H1 (cell line): ENCODE results near the gene CCDC33.

ENCODE experiments used
- EP300 ChIP-seq, 2 experiments: IDR thresholded peaks; 1 replicate in 1 of 2; 2 replicates in 1 of 2; pipeline ENCODE4 v1.6.1; 2011 to 2012; ENCODE audit warnings: low read depth in 2 of 2, low read length in 2 of 2, mild to moderate bottlenecking in 2 of 2, borderline replicate concordance in 1 of 2, inconsistent platforms in 1 of 2, moderate library complexity in 1 of 2
- EZH2 ChIP-seq: fragments of 200-600 bp; sonication (generic); IDR thresholded peaks from 2 replicates; pipeline ENCODE4 v1.7.1; 2012; ENCODE audit warnings: low read depth, mild to moderate bottlenecking, moderate library complexity, low read length, inconsistent platforms; ENCODE audit not compliant: severe bottlenecking
- KDM1A ChIP-seq: fragments of 200-600, 300-600 bp; sonication (generic); IDR thresholded peaks from 2 replicates; pipeline ENCODE4 v1.7.1; 2016; ENCODE audit warnings: mild to moderate bottlenecking, low read length, borderline replicate concordance
- POU5F1 ChIP-seq: IDR thresholded peaks from 2 replicates; pipeline ENCODE4 v1.6.1; 2011; ENCODE audit warnings: low read depth, mild to moderate bottlenecking, low read length, moderate library complexity
- TBP ChIP-seq: IDR thresholded peaks from 2 replicates; pipeline ENCODE4 v1.6.1; 2011; ENCODE audit warnings: low read depth, low read length, improper control_type of control experiment
- TCF12 ChIP-seq: IDR thresholded peaks from 2 replicates; pipeline ENCODE4 v1.6.1; 2011; ENCODE audit warnings: low read depth, mild to moderate bottlenecking, low read length
- ZNF274 ChIP-seq: IDR thresholded peaks from 2 replicates; pipeline ENCODE4 v1.7.0; 2012; ENCODE audit warnings: low read length, borderline replicate concordance; ENCODE audit errors: extremely low read depth
- TF ChIP-seq, protein P1 (sequence below), 3 experiments: IDR thresholded peaks; 1 replicate in 2 of 3; 2 replicates in 1 of 3; pipeline versions ENCODE4 v1.5.1 to v1.6.1; 2011; ENCODE audit warnings: low read length in 3 of 3, mild to moderate bottlenecking in 3 of 3, inconsistent platforms in 2 of 3, low read depth in 1 of 3, moderate library complexity in 1 of 3; ENCODE audit not compliant: insufficient read depth in 1 of 3; ENCODE audit errors: control extremely low read depth in 1 of 3

DNA sequence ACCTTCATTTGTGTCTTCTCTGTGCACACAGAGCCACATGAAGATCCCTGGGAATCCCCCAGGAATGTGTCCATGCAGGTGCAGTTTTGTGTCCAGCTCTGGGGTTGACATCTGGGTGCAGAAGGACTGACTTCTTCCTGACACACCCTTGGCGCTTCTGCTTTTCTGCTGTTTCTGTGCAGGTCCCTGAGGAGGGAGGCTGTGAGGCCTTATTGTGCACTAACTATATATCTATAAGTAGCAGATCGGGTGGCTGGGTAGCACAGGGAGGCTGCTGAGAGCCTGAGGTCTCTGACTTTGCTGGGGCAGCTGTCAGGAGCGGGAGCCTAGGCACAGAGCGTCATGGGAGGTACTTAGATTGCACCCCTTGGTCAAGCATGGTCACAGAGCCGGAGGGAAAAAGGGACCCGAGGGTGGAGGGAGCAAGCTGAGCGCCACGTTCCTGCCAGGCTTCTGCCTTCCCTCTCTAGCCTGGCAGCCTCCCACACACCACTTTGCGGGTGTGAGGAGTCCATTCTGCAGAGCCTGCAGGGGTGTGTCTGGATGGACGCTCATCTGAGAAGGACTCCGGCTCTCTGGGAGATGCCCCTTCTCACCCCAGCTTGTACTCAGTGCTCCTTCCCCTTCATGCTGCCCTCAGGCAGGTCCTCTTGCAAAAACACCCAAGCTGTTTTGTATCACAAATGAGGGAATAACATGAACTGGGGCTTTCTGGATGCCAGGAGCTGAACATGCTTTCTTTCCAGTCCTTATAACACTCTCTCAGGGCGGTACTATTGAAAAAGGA is 23.9 kb downstream of the CCDC33 start:
- TF ChIP-seq ZNF274 = no peak
- no peak for TF ChIP-seq TCF12
- no peak for TF ChIP-seq EP300 (IDR thresholded peaks at IDR 0.05; ENCODE audit: borderline replicate concordance in 1 of 2, low read depth in 2 of 2, low read length in 2 of 2)
- no peak for TF ChIP-seq EZH2
- TF ChIP-seq POU5F1 = no peak
- no peak for TF ChIP-seq TBP
- no peak for TF ChIP-seq KDM1A
- TF ChIP-seq, protein P1, sequence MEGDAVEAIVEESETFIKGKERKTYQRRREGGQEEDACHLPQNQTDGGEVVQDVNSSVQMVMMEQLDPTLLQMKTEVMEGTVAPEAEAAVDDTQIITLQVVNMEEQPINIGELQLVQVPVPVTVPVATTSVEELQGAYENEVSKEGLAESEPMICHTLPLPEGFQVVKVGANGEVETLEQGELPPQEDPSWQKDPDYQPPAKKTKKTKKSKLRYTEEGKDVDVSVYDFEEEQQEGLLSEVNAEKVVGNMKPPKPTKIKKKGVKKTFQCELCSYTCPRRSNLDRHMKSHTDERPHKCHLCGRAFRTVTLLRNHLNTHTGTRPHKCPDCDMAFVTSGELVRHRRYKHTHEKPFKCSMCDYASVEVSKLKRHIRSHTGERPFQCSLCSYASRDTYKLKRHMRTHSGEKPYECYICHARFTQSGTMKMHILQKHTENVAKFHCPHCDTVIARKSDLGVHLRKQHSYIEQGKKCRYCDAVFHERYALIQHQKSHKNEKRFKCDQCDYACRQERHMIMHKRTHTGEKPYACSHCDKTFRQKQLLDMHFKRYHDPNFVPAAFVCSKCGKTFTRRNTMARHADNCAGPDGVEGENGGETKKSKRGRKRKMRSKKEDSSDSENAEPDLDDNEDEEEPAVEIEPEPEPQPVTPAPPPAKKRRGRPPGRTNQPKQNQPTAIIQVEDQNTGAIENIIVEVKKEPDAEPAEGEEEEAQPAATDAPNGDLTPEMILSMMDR (IDR thresholded peaks at IDR 0.05; ENCODE audit: control extremely low read depth in 1 of 3, insufficient read depth in 1 of 3, low read depth in 1 of 3, low read length in 3 of 3) = no peak
